H1 (cell line): ENCODE data around the gene FAAP100. TPM values are rescaled to one million over a fixed set of nuclear protein-coding genes. Genes with fewer than 3 reads are reported as not detected.

Experiments
- polyA plus RNA-seq, 7 experiments: library from polyadenylated mRNA; depleted of rRNA in 3 of 7; stranded (reverse) in 5 of 7; unstranded in 2 of 7; fragments of >200 nt in 5 of 7; fragments of 200-250 nt in 2 of 7; gene quantifications; 1 replicate in 5 of 7; 2 replicates in 1 of 7; 4 replicates in 1 of 7; pipeline versions ENCODE4 v1.2.1 to v1.2.3, GENCODE V29; 2011 to 2013; ENCODE audit warnings: missing spikeins in 2 of 7, mixed read lengths in 2 of 7
- total RNA-seq: library from RNA; stranded (reverse); fragmentation: NEBNext Ultra II Directional; extraction: Animal tissue kit (Norgen Biotek cat#: 25700); gene quantifications from 2 replicates; pipeline ENCODE4 v1.2.1, GENCODE V29; 2021
- TF ChIP-seq, protein P1 (sequence below): fragments of 300-600 bp; sonication (generic); IDR thresholded peaks from 2 replicates; pipeline ENCODE4 v1.7.1; 2012; ENCODE audit warnings: low read length, moderate library complexity, mild to moderate bottlenecking, inconsistent platforms; ENCODE audit not compliant: insufficient replicate concordance
- TF ChIP-seq, protein P2 (sequence below): IDR thresholded peaks from 2 replicates; pipeline ENCODE4 v1.6.1; 2012; ENCODE audit warnings: inconsistent platforms

Gene FAAP100
- total and polyA plus RNA-seq, 2 of the 8 experiments (the other 6 are each of a cell fraction or from before 2014, with no cell fraction given) = 23.2 to 41.8 TPM

DNA sequence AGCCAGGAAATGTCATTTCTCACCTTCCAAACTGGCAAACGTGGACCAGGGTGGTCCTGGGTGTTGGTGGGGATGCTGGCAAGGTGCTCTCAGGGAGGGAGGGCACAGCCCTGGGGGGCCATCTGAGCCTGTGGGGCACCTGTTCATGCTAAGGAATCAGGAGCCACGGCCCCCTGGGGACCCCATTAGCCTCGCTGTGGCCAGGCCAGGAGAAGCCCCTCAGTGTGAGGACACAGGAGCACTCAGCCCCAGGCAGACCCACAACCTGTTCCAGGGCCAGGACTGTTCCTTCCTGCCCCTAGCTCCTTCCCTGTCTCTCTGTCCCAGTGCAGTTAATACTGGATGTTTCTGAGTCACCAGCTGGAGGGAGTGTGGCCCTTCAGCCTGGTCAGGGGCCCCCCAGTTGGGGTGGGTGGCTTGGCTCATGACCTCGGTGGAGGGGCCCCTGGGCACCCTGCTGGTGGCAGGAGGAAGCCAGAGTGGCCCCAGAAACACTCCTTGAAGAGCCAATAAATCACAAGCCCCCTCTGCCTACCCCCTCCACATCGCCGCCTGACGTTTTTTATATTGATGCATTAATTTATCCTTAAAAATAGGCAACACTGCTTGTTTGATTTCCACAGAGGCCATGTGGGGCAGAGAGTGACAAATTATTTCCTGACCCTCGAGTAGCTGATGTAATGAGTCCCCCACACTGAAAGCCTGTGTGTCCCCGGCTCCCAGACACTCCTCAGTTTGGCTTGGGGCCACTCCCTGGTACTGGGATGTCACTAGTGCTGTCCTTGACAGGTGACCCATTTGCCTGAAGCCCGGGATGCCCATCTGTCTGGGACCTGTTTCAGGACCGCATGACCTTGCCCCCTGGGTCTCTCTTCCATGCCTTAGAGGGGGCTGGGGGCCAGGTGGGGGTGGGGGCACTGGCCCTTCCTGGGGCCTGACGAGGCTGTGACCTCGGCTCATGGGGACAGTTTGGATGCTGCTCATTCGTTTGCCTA lies 61.9 kb downstream of the FAAP100 start (continued):
- TF ChIP-seq, protein P1, sequence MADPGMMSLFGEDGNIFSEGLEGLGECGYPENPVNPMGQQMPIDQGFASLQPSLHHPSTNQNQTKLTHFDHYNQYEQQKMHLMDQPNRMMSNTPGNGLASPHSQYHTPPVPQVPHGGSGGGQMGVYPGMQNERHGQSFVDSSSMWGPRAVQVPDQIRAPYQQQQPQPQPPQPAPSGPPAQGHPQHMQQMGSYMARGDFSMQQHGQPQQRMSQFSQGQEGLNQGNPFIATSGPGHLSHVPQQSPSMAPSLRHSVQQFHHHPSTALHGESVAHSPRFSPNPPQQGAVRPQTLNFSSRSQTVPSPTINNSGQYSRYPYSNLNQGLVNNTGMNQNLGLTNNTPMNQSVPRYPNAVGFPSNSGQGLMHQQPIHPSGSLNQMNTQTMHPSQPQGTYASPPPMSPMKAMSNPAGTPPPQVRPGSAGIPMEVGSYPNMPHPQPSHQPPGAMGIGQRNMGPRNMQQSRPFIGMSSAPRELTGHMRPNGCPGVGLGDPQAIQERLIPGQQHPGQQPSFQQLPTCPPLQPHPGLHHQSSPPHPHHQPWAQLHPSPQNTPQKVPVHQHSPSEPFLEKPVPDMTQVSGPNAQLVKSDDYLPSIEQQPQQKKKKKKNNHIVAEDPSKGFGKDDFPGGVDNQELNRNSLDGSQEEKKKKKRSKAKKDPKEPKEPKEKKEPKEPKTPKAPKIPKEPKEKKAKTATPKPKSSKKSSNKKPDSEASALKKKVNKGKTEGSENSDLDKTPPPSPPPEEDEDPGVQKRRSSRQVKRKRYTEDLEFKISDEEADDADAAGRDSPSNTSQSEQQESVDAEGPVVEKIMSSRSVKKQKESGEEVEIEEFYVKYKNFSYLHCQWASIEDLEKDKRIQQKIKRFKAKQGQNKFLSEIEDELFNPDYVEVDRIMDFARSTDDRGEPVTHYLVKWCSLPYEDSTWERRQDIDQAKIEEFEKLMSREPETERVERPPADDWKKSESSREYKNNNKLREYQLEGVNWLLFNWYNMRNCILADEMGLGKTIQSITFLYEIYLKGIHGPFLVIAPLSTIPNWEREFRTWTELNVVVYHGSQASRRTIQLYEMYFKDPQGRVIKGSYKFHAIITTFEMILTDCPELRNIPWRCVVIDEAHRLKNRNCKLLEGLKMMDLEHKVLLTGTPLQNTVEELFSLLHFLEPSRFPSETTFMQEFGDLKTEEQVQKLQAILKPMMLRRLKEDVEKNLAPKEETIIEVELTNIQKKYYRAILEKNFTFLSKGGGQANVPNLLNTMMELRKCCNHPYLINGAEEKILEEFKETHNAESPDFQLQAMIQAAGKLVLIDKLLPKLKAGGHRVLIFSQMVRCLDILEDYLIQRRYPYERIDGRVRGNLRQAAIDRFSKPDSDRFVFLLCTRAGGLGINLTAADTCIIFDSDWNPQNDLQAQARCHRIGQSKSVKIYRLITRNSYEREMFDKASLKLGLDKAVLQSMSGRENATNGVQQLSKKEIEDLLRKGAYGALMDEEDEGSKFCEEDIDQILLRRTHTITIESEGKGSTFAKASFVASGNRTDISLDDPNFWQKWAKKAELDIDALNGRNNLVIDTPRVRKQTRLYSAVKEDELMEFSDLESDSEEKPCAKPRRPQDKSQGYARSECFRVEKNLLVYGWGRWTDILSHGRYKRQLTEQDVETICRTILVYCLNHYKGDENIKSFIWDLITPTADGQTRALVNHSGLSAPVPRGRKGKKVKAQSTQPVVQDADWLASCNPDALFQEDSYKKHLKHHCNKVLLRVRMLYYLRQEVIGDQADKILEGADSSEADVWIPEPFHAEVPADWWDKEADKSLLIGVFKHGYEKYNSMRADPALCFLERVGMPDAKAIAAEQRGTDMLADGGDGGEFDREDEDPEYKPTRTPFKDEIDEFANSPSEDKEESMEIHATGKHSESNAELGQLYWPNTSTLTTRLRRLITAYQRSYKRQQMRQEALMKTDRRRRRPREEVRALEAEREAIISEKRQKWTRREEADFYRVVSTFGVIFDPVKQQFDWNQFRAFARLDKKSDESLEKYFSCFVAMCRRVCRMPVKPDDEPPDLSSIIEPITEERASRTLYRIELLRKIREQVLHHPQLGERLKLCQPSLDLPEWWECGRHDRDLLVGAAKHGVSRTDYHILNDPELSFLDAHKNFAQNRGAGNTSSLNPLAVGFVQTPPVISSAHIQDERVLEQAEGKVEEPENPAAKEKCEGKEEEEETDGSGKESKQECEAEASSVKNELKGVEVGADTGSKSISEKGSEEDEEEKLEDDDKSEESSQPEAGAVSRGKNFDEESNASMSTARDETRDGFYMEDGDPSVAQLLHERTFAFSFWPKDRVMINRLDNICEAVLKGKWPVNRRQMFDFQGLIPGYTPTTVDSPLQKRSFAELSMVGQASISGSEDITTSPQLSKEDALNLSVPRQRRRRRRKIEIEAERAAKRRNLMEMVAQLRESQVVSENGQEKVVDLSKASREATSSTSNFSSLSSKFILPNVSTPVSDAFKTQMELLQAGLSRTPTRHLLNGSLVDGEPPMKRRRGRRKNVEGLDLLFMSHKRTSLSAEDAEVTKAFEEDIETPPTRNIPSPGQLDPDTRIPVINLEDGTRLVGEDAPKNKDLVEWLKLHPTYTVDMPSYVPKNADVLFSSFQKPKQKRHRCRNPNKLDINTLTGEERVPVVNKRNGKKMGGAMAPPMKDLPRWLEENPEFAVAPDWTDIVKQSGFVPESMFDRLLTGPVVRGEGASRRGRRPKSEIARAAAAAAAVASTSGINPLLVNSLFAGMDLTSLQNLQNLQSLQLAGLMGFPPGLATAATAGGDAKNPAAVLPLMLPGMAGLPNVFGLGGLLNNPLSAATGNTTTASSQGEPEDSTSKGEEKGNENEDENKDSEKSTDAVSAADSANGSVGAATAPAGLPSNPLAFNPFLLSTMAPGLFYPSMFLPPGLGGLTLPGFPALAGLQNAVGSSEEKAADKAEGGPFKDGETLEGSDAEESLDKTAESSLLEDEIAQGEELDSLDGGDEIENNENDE = no peak
- TF ChIP-seq, protein P2, sequence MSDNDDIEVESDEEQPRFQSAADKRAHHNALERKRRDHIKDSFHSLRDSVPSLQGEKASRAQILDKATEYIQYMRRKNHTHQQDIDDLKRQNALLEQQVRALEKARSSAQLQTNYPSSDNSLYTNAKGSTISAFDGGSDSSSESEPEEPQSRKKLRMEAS = peak; percentile 4; the same call in 1 of the 2 replicates
